Ovary (tissue), 3 donors: ENCODE data around the gene MX2.

Experiments used
- CTCF ChIP-seq, 3 donors: fragments of 450-650 bp in 2 of 3; fragments of 200-600 bp in 1 of 3; IDR thresholded peaks; one replicate each; pipeline versions ENCODE4 v1.5.1 to v1.8.0; 2016 to 2022; ENCODE audit warnings: antibody characterized with exemption in 3 of 3, mild to moderate bottlenecking in 1 of 3
- EP300 ChIP-seq: sonication (generic); formaldehyde crosslinking; IDR thresholded peaks from one replicate; pipeline ENCODE4 v1.6.1; 2017; ENCODE audit warnings: antibody characterized with exemption
- donor health status: DM: no; HTN: no; CAD: no.

GRCh38 chr21:41381731-41382130, 19.9 kb downstream of the MX2 start:
- no peak for TF ChIP-seq CTCF (IDR thresholded peaks at IDR 0.05)
- no peak for TF ChIP-seq EP300
